HG02943 (cell line): ENCODE measurements around the gene ZMYM1.
A peak's percentile ranks its signal among the peaks of the same experiment; 100 is the strongest.
"Not testable (repeated sequence)": the region's sequence is repeated elsewhere in the genome, so short reads cannot be mapped to it uniquely, and the experiment has no call there.

ENCODE experiments used
- ATAC-seq: cut with Tn5 transposase; IDR thresholded peaks from one replicate; pipeline ENCODE4 v1.9.1; 2021; ENCODE audit warnings: mild to moderate bottlenecking, low read depth, moderate library complexity; ENCODE audit not compliant: unreplicated experiment

Gene ZMYM1

DNA sequence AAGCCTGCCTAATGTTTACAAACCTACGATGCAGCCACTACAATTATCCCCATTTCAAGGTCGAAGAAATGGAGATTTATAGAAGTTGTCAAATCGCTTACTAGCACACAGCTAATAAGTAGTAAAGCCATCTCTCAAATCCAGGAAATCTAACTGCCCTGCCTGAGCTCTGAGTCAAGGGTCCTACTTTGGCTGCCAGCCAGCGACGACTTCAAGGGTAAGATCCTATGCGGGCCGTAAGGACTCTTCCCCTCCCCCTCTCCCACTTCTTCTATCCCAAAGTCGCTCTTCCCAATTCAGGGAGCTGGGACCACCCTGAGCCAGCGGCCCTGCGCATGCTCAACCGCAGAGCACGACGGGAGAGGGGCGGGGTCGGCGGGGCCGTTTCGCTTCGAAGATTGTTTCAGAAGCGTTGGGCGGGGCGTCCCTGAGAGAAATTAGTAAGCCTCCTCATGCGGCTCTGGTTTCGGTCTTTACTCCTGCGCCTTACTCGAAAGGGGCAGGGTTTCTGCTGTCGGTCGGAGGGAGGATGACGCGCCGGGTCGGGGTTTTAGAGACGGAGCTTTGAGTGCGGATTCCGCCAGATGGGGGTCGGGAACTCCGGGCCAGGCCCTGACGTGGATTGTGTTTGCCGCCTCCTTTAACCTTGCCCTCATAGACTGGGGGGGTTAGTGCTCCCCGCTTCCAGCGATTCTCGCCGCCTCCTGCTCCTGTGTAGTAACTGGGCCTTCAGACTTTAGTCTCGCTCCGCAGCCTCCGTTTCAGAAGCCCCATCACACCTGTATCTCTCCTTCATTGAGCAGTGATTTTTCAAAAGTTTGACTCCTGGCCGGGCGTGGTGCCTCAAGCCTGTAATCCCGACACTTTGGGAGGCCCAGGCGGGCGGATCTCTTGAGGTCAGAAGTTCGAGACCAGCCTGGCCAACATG is at the start of gene ZMYM1:
Gene ZMYM1, plus strand, starts transcription at position 383 of the 928 bp plus-strand sequence. CDS start 14,603 bp downstream, outside the sequence.
- ATAC-seq, result peak; percentile 92

DNA sequence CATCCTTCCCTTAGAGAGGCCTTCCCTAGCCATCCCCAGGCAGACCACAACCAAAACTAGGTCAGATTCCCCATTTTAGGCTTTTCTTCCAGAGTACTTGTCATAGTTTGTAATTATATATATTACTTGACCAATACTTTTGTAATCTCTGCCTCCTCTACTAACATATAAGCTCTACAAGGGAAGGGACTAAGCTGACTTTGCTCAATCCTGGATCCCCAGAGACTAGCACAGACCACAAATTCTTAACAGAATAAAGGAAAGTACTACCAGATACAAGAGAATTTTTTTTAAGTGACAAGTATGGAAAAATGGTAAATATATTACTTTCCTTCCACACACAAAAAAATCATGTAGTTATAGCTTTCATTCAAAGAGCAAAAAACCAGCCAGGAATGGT is 49.4 kb upstream of the ZMYM1 start:
- ATAC-seq, result no peak

DNA sequence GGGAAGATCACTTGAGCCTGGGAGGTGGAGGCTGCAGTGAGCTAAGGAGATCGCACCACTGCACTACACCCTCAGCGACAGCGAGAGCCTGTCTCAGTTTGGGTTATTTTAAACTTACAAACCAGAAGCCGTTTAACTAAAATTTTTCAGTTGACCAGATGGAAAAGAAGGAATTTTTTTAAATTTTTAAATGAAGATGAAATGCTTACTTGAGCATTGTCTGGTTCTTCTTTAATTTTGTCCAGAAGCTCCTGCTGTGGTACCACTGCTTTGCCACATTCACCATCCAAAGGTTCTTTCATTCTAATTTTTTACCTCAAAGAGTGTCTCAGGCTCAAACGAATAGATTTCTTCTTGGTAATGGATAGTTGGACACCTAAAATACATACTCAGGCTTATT is 48.8 kb upstream of the ZMYM1 start:
- ATAC-seq, result no peak

DNA sequence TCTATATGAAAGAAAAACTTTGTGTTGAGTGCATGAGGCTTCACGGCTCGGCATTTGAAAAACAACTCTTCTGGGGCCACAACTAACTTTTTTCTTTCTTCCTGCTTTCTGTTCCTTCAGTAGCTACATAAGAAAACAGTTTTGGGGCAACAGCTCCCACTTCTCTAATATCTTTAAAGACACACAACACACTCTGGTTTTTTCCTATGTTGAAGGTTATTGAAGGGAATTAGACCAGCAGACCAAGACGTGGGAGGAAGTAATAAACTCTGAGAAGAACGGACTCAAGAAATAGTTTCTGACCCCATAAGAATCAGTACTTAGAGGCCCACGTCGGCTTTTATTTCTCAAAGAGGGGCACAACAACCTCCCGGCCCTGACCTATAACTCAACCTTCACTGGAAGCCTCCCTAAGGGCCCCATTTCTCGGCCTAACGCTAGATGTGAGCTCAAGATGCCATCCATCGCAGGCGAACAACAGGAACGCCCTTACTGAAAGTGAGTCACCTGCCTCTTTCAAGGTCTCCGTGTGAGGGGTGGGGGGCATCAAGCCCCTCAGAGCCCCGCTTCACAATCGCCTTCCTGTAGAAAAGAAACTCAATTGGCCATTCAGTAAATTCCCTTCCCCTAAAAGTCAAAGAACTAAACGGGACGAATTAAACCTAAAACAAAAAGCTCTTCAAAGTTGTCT is 48.3 kb upstream of the ZMYM1 start:
- ATAC-seq, result no peak

DNA sequence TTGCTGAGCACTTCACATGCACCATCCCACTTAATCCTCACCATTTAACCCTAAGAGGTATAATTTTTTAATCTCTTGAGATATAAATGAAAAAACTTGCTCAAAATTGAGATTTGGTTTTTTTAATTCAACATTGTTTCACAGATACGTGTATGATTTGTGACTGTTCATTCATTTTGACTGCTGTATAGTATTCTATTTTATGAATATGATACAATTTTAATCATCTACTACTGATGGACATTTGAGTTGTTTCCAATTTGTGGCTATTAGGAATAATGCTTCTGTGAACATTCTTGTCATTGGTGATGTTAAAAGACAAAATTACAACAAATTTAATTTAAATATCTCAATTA is 46.8 kb upstream of the ZMYM1 start:
- no peak for ATAC-seq

DNA sequence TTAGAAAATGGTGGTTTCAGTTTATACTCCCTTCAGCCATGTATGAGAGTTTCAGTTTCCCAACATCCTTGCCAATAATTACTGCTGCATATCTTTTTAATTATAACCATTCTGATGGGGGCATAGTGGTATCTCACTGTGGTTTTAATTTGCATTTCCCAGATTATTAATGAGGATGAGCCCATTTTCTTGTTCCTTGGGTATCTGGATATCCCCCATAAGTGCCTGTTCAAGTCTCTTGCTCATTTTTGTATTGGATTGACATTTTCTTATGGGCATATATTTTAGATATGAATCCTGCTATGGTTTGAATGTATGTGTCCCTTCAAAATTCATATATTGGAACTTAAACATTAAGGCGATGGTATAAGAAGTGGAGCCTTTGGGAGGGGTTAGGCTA is 45.8 kb upstream of the ZMYM1 start:
- no peak for ATAC-seq

DNA sequence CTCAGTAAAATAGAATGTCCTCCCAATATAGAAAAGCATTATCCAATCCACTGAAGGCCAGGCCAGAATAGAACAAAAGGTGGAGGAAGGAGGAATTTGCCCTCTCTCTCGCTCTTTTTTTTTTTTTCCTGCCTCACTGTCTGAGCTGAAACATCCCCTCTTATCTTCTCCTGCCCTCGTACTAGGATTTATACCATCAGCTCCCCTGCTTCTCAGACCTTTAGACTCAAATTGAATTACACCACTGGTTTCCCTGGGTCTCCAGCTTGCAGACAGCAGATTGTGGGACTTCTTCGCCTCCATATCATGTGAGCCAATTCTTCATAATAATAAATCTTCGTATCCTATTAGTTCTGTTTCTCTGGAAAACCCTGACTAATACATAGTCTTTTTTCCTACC is 42.6 kb upstream of the ZMYM1 start:
- ATAC-seq, result no peak

DNA sequence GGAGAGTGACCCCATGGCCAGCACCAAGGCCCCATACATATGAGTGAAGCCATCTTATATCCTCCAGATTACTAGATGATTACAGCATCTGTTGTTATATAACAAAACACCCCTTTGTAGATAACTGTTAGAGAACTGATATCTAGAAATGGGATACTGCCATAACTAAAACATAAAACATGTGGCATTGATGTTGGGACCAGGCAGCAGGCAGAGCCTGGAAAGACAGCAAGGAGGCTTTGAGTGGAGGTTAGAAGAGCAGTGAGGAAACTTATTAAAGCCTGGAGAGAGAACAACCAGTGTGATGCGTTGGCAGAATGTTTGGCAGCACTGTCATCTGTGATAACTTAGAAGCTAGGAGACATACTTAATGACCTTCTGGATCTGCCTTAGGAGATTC is 42.0 kb upstream of the ZMYM1 start:
- no peak for ATAC-seq

DNA sequence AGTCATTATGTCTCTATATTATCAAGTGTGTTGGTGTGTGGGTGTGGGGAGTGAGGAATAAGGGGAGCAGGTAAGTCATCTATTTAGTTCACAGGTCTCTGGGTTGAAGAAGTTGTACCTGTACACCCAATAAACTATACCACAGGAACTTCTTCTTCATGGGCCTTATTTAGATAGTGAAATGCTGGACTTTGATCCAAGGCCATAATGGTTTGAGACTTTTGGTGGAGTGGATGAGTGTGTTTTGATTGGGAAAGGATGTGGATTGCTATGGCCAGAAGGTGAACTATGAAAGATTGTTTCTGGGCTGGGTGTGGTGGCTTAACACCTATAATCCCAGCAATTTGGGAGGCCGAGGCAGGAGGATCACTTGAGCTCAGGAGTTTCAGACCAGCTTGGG is 40.5 kb upstream of the ZMYM1 start:
- no peak for ATAC-seq

DNA sequence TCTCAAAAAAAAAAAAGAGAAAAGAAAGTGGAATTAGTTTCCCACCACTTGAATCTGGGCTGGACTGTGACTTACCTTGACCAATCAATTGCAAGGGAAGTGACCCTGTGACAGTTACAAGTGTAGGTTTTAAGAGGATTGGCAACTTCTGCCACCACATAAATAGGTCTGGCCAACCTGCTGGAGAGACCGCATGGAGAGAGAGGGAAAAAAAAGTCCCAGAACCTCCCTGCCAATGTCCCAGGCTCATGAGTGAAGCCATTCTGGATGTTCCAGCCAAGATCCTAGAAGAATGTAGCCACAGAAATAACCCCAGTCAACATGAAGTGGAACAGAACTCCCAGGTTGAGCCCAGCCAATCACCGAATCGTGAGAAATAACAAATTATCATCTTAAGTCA is 35.7 kb upstream of the ZMYM1 start:
- ATAC-seq, result no peak

DNA sequence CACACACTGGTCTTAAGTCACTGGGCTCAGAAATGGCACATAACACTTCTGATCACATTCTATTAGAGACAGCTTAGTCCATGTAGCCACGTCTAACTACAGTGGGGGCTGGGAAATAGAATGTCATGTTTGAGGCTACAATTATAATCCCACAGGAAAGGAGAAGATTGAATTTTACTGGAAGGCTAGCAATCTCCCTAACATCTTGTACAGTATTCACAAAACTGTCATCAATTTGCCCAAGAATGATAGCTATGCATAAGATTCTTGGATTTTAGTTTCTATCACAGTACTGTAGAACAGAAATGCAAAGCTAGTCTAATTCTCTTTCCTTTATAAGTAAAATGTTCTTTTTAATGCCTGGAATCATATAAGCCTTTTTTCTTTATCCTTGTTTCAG is 34.8 kb upstream of the ZMYM1 start:
- ATAC-seq, result no peak

DNA sequence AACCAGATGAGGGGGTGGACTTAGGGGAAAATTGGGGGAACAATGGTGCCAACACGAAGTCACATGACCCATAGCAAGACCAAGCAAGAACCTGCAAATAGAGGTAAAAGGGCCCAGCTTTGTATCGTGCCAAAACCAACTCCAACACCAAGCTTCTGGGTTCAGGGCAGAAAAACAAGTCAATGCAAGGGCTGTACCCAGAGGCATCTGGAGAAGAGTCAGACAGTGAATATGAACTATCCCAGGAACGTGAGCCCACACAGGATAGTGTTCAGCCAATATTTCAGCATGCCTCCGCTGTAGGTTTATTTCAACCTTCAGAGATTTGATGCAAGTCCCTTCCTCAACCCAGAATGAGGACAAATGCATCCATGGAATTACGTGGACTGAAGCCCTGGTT is 32.5 kb upstream of the ZMYM1 start:
- ATAC-seq, result no peak

DNA sequence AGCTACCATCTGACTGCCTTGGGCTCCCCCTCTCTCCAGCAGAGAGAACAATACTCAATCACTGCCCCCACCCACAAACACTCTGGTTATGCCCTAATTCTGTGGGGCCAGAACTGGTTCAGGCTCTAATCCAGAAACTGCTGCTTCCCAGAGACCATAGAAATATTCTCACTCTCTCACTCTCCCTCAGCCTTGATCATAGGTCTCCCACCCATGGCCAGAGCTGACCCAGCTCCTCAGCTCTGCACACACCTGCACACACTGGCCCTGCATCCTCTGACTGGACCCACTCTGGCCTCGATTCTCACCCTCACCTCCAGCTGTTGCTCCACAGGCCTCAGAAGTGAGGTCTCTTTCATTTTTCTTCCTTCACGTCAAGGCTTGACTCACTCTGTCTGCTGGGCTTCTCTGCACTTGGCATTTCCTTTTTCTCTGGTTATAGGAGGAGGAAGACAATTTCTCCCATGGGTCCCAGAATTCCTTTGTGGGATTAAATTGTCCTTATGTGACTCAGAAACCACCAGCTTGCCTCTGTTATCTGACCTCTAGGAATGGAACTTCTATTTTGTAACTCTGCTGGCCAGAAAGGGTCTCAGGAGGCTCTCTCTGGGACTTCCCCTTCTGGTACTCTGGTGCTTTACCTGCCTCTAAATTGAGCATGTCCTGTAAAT is 31.9 kb upstream of the ZMYM1 start:
- no peak for ATAC-seq

DNA sequence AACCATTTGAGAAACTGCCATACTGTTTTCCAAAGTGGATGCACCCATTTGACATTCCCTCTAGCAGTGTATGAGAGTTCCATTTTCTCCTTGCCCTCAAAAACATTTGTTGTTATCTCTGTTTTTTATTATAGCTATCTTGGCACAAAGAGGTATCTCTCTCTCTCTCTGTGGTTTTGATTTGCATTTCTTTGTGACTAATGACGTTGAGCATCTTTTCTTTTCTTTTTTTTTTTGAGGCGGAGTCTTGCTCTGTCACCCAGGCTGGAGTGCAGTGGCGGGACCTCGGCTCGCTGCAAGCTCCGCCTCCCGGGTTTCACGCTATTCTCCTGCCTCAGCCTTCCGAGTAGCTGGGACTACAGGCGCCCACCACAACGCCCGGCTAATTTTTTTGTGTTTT is 30.1 kb upstream of the ZMYM1 start:
- ATAC-seq, result no peak

DNA sequence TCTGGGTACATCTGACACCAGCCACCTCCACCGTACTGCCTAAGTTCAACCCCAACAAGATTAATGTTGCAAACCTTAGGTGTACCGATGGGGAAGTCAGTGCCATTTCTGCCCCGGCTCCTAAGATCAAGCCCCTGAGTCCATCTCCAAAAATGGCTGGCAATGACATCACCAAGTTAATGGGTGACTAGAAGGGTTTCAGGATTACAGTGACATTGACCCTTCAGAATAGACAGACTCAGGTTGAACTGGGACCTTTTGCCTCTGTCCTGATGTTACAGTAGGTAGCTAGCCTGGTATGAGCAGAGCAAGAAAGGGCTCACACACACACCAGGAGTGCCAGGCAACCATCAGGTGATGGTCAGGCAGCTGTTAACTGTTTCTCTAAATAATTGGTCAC is 25.8 kb upstream of the ZMYM1 start:
- no peak for ATAC-seq

DNA sequence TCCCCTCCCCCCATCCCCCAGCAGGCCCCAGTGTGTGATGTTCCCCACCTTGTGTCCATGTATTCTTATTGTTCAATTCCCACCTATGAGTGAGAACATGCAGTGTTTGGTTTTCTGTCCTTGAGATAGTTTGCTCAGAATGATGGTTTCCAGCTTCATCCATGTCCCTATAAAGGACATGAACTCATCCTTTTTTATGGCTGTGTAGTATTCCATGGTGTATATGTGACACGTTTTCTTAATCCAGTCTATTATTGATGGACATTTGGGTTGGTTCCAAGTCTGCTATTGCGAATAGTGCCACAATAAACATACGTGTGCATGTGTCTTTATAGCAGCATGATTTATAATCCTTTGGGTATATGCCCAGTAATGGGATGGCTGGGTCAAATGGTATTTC is 24.9 kb upstream of the ZMYM1 start:
- not testable (repeated sequence) for ATAC-seq

DNA sequence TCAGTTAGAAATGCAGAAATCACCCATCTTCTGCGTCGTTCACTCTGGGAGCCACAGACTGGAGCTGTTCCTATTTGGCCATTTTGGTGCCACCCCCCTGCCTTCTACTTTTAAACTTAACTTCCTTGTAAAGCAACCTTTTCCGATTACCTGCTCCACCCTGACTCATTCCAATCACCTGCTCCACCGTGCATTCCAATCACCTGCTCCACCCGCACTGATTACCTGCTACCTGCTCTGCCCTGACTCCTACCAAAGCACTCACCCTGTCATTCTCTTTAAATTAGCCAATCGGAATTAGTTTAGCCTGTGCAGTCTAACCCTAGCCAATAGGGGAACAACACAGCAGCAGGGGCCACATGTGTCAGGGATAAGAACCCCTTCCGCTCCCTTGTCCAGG is 20.9 kb upstream of the ZMYM1 start:
- ATAC-seq, result not testable (repeated sequence)

DNA sequence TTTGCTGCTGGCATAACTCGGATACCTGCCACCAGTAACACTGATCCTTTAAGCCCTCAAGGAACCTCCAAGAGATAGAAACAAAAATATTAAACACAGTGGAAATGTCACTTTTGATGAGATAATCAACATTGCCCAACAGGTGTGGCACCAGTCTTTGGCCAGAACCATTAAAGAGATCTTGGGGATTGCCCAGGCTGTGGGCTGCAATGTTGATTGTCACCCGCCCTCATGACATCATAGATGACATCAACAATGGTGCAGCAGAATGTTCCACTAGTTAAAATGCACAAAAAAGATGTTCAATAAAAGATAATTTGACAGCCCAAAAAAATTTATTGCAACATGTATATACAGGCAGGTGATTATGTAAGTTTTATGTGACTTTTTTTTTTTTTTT is 20.2 kb upstream of the ZMYM1 start:
- no peak for ATAC-seq

DNA sequence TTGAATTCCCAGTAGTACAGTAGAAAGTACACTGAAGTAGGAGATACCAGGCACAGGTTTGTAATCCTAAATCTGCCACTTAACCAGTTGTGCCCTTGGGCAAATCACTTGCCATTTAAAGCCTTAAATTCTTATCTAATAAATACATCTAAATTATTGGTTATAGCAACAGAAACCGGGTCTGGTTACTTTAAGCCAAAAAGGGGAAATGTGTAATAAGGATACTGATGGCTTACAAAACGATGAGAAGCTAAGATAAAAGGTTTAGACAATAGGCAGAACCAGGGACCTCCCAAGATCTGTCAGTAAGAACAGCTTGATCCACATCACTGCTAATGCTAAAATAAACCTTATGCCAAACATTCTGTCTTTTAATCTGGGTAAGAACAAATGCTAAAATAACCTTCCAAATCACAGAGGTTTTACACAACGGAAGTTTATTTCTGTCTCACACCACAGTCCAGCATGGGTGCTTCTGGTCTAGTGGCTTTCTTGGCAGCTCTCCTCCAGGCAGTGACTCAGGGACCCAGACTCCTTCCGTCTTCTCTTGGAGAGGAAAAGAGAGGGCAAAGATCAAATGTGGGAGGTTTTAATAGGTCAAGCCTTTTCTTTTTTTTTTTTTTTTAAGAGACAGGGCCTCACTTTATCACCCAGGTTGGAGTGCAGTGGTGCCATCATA is 16.5 kb upstream of the ZMYM1 start:
- no peak for ATAC-seq

DNA sequence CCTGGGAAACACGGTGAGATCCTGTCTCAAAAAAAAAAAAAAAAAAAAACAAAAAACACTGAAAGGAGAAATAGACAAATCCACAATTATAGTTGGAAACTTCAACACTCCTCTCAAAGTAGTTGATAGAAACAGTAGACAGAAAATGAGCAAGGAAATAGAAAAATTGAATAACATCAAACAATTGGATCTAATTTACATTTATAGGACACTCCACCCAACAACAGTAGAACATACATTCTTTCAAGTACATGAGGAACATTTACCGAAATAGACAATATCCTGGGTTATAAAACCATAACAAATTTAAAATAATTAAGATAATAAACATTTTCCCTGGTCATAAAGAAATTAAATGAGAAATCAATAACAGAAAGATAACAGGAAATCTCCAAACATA is 14.9 kb upstream of the ZMYM1 start:
- no peak for ATAC-seq

DNA sequence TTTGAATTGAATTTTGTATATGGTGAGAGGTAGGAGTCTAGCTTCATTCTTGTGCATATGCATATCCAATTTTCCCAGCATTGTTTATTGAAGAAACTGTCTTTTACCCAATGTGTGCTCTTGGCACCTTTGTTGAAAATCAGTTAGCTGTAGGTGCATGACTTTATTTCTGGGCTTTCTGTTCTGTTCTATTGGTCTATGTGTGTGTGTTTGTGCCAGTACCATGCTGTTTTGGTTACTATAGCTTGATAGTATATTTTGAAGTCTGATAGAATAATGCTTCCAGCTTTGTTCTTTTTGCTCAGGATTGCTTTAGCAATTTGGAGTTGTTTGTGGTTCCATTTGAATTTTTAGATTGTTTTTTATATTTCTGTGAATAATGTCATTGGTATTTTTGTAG is 9.4 kb upstream of the ZMYM1 start:
- no peak for ATAC-seq
